Activated CD8-positive, alpha-beta memory T cell treated with anti-CD3 and anti-CD28 coated beads for 1 hour (primary cell): ENCODE measurements around the gene NSUN2.

Experiments used
- DNase-seq, 2 donors: peaks; one replicate each; pipeline ENCODE4 v3.0.0-alpha.2; 2020; ENCODE audit warnings: low read depth in 1 of 2; ENCODE audit errors: extremely low read depth in 1 of 2

The NSUN2 gene

GRCh38 chr5:6567068-6567467 lies 65.8 kb downstream of the NSUN2 start:
- no peak for DNase-seq

DNA sequence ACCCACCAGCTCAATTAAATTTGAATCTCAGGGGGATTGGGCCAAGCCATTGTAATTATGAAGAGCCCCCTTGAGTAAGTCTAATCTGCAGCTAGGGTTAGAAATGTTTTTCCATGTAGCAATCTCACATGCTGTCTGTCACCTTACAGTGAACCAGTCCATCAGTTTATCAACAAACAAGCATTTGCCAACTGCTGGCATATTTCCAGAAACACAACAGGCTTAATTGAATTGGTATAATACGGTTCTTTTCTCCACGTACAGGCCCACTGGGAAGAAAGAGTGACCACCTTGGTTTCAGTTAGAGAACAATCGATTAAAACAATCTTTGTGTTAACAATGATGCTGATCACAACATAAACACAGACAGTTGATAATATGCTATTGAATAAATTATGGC lies 67.4 kb downstream of the NSUN2 start:
- no peak for DNase-seq

GRCh38 chr5:6557807-6558575 lies 74.9 kb downstream of the NSUN2 start:
- no peak for DNase-seq

DNA sequence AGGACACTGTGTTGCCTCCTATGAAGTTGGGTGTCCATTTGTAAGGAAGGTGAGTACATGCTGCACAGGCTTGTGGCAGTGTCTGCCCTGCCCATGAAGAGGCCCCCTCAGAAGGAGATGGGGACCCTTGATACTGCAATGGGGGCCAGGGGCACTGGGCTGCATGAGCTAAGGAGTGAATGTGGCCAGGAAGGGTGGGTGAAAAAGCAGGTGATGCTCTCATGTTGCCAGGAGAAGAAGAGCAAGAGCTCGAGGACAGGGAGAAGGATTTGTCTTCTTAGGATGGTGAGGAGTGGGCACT lies 76.1 kb downstream of the NSUN2 start:
- DNase-seq: no peak

- no peak for DNase-seq
These were observed 76.6 kb downstream of the NSUN2 start for GRCh38 chr5:6556089-6556801.

DNA sequence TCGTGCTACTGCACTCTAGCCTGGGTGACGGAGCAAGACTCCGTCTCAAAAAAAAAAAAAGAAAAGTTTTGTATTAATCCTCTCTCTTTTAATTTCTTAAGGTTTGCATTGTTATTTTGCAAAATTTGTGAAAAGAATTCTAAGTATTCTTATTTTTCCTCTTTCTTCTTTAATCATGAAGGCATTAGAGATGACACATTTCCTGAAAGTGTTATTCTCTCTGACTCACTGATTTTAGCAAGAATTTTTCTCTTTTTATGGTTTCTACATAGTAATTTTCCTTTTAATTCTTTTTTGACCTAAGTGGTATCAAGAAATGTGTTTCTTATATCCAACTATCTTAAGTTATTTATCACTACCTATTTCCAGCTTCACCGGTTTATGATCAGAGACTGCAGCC lies 78.0 kb downstream of the NSUN2 start:
- no peak for DNase-seq

DNA sequence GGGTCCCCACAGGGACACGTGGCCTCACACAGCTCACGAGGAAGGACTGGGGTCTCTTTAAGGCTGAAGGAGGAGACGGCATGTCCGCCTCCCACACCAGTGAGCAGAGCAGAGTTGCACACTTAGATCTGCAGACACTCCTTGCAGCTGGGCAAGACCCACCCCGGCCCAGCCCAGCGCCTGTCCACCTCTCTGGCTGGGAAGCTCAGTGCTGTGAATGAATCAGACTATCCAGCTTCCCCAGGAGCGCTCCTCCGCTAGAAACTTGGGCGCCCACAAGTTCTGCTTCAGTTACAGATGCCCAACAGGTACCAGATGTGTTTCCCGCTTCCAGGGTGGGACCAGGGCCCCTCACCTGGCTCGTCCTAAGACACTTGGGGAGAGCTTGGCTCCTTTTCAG lies 78.9 kb downstream of the NSUN2 start:
- DNase-seq: no peak

DNA sequence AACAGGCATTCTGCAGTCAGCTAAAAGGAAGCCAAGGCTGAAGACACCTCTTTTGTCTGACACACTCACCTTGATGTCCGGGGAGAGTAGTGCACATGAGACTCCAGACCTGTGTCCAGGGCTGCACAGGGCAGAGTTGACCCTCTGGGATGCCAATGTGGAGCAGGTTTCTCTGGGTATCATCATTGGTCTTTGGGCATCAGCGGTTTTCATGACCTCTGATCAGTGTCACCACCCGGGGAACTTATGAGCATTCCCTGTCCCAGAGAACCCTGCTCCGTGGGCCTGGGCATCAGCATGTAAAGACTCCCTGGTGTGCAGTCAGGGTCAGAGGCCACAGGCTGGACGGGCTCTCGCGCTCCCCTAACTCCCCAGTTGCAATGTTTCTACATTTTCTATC lies 80.2 kb downstream of the NSUN2 start:
- no peak for DNase-seq

- DNase-seq: no peak
These were observed 80.9 kb downstream of the NSUN2 start for GRCh38 chr5:6551955-6552313.

DNA sequence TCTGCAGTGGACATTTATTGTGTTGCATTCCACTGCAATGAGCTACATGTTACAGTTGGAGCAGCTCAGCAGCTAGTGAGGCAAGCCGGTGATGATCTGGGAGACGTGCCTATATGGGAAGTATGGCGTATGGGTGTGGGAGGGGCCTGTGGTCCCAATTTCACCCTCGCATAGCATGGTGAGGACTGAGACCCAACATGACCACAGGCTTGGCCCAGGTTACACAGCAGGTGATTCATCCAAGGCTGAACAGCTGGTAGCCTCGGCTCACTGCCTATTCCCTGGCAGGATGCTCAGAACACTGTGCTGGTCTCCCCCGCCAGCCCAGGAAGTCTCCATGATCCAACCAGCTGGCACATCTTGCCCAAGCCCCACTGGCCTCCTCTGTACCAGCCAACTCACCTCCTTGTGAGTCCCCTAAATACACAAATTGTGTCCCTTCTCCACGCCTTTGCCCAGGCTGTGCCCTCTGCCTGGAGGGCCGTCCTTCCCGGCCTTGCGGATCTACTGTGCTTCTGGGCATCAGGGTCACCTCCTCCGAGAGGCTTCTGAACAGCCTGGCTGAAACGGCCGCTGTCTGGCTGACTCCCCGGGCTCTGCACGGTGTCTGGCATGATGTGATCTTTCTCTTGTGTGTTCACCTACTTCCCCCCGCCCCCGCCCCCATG lies 81.4 kb downstream of the NSUN2 start:
- no peak for DNase-seq

DNA sequence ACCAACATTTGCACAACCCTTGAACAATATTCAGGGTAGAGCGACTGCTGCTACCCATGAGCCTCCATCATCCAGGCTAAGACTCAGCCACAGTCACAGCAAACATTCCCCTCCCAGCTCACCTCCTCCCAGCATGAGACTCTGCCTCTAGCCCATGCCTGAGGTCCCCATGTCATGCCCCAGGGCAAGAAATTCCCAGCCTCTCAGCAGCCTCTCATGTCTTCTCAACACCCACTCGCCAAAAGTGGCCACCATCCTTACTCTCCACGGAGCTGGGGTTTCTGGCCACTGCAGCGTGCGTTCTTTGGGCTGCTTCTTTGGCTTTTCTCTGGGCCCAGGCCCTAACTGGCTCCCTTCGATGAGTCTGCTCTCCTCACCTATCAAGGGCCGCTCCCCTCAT lies 82.2 kb downstream of the NSUN2 start:
- DNase-seq: no peak
